GM12891 (cell line): Measurements from ENCODE around the gene LARP6.

Experiments
- DNase-seq: peaks from one replicate; pipeline ENCODE4 v3.0.0; 2011; ENCODE audit warnings: low spot score; ENCODE audit not compliant: insufficient read length
- FAIRE-seq: peaks from 2 replicates; lab custom pipeline; 2011; peaks lifted over from hg19 to GRCh38; lab: Jason Lieb, UNC
- PAX5 ChIP-seq: IDR thresholded peaks from 2 replicates; pipeline ENCODE4 v1.6.1; 2011; ENCODE audit warnings: low read length, moderate library complexity, mild to moderate bottlenecking; ENCODE audit not compliant: insufficient read depth, severe bottlenecking
- POLR2A ChIP-seq: IDR thresholded peaks from 2 replicates; pipeline ENCODE4 v1.6.1; 2011; ENCODE audit warnings: low read depth, low read length, control low read depth
- POLR2AphosphoS5 ChIP-seq: IDR thresholded peaks from 2 replicates; pipeline ENCODE4 v1.6.1; 2011; ENCODE audit warnings: low read depth, low read length, control low read depth
- POU2F2 ChIP-seq: IDR thresholded peaks from 2 replicates; pipeline ENCODE4 v1.6.1; 2011; ENCODE audit warnings: low read depth, mild to moderate bottlenecking, control low read depth, low read length, moderate library complexity
- SPI1 ChIP-seq: IDR thresholded peaks from 2 replicates; pipeline ENCODE4 v1.6.1; 2011; ENCODE audit warnings: low read depth, low read length, control low read depth
- TAF1 ChIP-seq: IDR thresholded peaks from 2 replicates; pipeline ENCODE4 v1.6.1; 2011; ENCODE audit warnings: low read depth, low read length, control low read depth

LARP6 gene

DNA sequence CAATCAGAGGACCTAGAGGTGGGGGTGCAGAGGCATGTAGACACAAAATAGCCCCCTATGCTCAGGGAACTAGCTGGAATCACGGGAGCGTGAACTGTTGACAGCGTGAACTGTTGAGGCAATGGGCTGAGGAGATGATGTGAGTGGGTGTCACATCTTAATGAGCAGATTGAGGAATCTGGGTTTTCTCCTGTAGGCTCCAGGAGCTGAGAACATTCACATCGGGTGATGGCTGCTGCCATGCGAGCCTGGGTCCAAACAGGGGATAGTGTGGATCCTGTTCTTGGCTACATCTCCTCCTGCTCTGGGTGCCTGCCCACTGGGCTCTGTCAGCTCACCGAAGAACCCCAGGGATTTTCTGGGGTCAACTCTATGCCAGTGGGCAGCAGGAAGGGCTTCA is 2.1 kb downstream of the LARP6 start:
- TF ChIP-seq SPI1 (no peak), POLR2A (no peak), TAF1 (no peak), POU2F2 (no peak), PAX5 (no peak), POLR2AphosphoS5 (no peak)
- FAIRE-seq (no peak), DNase-seq (no peak)

DNA sequence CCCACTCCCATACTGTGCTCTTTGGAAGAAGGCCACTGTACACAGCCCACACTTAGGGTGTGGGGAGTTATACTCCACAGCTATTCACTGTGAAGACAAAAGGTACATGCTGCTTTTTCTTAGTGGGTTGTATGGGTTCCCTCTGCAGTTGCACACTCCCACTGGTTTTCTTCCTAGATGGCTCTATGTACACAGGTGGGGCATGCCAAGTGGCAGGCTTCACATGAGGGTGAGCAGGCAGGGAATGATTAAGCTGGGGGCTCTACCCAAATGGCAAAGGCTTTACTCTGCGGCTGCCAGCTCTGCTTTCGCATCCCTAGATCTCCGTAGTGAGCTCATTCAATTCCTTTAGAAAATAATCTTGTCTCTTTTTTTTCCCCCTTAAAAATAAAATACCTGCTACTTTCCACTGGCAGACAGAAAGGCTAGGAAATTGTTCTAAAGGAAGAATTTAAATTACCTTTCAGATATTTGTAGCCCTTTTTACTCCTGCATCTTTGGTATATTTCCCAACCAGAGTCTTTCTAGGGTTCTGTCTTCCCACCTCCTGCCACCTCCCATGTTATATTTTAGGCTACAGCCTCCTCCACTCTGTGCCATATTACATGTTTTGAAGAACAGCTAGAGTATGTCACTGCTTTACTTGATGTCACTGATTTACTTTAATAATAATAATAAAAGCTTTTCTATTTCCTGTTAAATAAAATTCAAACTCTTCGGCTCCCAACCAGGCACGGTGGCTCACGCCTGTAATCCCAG is 8.2 kb downstream of the LARP6 start:
- no peak for FAIRE-seq
- no peak for TF ChIP-seq TAF1
- TF ChIP-seq PAX5: no peak
- TF ChIP-seq SPI1: no peak
- TF ChIP-seq POU2F2: no peak
- no peak for TF ChIP-seq POLR2AphosphoS5
- TF ChIP-seq POLR2A: no peak
- DNase-seq: no peak

DNA sequence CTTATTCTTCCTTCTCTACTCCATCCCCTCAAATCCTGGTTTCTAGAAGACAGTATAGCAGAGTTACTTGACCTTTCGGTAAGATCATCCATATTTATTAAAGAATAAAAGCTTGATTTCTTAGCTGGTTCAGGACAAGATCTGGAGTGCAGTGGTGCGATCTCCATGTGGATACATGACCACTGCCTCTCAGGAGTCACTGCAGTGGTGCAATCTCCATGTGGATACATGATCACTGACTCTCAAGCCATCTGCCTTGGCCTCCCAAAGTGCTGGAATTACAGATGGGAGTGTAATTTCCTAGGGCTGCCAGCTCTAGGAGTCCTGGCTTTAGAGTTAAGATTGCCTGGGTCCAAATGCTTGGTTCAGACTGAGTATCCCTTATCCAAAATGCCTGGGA is 16.5 kb downstream of the LARP6 start:
- FAIRE-seq: no peak
- no peak for DNase-seq
- TF ChIP-seq SPI1 (no peak), PAX5 (no peak), POLR2AphosphoS5 (no peak), POU2F2 (no peak), TAF1 (no peak), POLR2A (no peak)

DNA sequence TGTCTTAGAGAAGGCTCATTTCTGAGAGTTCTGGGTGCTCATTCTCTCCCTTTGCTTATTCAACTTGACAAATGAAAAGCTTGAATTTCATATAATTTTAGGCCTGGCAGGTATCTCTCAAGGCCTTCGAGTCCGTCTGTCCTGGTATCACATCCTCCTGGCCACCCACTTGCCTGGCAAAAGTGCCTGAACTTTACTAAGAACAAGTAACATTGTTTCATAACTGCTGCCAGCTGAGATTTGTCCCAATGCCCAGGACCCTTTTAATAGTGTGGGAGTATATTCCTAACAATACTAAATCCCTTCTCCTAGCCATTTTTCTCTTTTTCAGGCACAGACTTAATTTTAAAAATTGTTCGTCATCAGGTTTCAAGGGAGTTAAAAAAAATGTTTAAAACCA is 18.1 kb downstream of the LARP6 start:
- FAIRE-seq (no peak), DNase-seq (no peak)
- TF ChIP-seq POLR2AphosphoS5: no peak
- TF ChIP-seq SPI1: no peak
- no peak for TF ChIP-seq TAF1

DNA sequence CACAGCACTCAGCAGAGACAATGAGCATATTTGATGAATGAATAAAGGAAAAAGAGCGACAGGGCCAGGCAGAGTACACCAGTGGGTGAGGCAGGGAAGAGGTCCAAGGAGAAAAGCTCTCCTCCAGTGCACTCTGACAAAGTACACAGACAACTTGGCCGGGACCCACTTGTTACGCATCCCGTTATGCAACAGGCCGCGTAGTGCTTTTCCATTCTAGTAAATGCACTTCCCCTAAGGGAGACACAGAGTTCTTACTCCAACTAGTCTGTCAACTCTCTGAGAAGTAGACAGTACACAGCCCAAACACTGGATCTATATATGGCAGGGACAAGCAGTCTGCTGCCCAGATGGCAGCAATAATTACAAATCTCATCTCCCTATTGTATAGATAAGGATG is 18.5 kb downstream of the LARP6 start:
- no peak for DNase-seq
- TF ChIP-seq POU2F2 (no peak), TAF1 (no peak), SPI1 (no peak), POLR2A (no peak), POLR2AphosphoS5 (no peak), PAX5 (no peak)
- no peak for FAIRE-seq

DNA sequence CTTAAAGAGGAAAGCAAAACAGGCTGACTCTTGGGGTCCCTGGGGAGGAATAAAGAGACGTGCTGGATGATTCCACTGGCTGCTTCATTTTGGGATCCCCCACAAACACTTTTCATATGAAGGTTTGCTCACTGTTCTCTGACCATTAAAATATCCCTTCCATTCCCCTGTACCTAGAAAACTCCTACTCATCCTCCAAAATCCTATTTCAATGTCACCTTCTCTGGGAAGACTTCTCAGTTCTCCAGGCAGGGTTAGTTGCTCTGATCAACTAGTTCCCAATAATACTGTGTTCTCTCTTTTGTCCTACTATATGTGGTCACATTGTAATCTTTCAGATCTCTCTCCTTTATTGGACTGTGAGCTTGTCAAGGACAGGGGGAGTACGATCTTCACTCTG is 19.0 kb downstream of the LARP6 start:
- DNase-seq: no peak
- FAIRE-seq: no peak
- TF ChIP-seq POLR2A: no peak
- TF ChIP-seq PAX5: no peak
- no peak for TF ChIP-seq TAF1
- no peak for TF ChIP-seq POLR2AphosphoS5
- TF ChIP-seq POU2F2: no peak
- no peak for TF ChIP-seq SPI1

DNA sequence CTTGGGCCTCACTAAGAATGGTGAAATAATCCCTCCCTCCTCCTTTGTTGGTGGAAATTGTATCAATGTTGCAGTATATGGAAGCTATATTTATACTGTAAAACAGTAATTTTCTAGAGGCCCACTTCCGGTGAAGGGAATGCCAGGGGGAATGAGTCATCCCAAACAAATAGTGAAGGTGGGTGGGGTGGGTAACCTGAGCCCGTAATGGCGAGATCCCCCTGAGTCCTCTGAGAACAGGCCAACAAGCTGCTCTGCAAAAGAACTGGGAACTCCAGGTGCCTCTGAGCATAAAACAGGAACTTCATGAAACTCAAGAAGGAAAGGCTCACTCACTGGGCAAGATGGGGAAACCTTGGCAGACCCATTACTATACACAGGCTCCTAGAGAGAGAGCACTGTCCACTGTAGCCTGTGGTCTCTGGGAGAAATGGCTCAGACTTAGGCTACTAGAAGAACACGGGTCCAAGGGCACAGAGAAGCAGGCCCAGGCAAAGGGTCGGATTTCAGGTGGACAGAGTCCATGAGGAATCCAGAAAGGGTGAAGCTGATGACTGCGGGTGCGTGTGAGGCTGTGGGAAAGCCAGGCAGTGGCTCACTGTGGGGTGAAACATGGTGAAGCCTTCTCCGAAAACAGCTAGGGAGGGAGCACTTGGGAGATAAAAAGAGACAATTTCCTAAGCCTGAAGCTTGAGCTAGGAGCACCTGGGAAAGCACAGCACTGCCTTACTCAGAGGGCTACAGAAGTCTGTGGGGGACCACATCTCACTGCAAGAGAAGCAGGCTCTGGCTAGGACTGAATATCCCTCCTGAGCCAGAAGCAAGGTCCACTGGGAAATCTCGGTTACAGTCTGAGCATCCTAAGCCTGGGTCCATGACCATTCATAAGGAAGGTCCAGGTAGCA is 19.8 kb downstream of the LARP6 start:
- DNase-seq: no peak
- FAIRE-seq: no peak
- TF ChIP-seq POU2F2 (no peak), SPI1 (no peak), TAF1 (no peak), POLR2AphosphoS5 (no peak), PAX5 (no peak), POLR2A (no peak)

DNA sequence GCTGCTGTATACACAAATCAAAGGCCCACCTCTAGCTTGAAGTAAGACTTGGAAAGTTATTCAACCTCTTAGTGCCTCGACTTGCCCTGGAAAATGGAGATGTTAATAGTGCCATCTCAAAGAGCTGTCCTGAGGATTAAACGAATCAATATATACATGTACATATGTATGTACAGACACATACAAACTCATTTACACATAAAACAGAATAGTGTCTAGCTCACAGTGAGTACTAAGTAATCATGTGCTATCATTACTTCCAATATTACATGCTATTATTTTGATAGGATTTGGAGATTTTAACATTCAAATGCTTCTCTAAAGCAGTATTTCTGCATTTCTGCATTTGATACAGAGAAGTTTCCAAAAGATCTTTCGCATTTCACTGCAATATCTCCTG is 20.5 kb downstream of the LARP6 start:
- no peak for TF ChIP-seq POU2F2
- no peak for TF ChIP-seq POLR2AphosphoS5
- TF ChIP-seq TAF1: no peak
- TF ChIP-seq POLR2A: no peak
- no peak for TF ChIP-seq SPI1
- no peak for TF ChIP-seq PAX5
- DNase-seq: no peak
- no peak for FAIRE-seq

DNA sequence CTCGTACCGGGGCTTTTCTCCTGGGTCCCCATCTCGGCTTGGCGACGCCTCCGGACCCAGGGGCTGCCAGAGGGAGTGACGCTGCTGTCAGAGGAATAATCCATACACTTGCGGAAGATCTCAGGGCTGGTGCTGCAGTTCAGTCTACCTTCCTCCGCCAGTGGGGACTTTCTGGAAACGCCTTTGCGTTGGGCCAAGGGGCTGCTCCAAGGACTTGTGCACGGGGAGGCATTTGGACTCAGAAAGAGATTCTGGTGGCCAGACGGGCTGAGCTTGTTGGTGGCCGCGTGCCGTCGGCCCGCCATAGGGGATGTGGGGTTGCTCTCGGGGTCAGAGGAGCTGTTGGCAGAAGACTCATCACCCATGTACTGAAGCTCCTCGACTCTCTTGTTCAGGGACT is 21.8 kb downstream of the LARP6 start:
- no peak for FAIRE-seq
- no peak for DNase-seq
- TF ChIP-seq POLR2A: no peak
- TF ChIP-seq POLR2AphosphoS5: no peak
- TF ChIP-seq PAX5: no peak
- TF ChIP-seq POU2F2: no peak
- no peak for TF ChIP-seq TAF1
